VCaP (cell line): Measurements from ENCODE around the gene KRTAP12-4.
"Not testable (repeated sequence)": the region's sequence is repeated elsewhere in the genome, so short reads cannot be mapped to it uniquely, and the experiment has no call there.

Experiments
- H3K27ac ChIP-seq: fragments of 450-650 bp; 2 replicates; pipeline ENCODE4 v1.5.1; 2017
- CTCF ChIP-seq: fragments of 450-650 bp; conservative IDR thresholded peaks from 2 replicates; pipeline ENCODE4 v1.5.1; 2017; ENCODE audit warnings: mild to moderate bottlenecking, moderate library complexity

Gene KRTAP12-4

GRCh38 chr21:44700101-44701022, 45.9 kb upstream of the KRTAP12-4 start:
- TF ChIP-seq CTCF, result no peak
- H3K27ac ChIP-seq, result no peak overlapping the region

GRCh38 chr21:44699502-44700001, 45.1 kb upstream of the KRTAP12-4 start:
- no peak for TF ChIP-seq CTCF

GRCh38 chr21:44697811-44698734, 43.6 kb upstream of the KRTAP12-4 start:
- H3K27ac ChIP-seq, result no peak overlapping the region
- no peak for TF ChIP-seq CTCF

More at GRCh38 chr21:44699502-44700001, 45.1 kb upstream of the KRTAP12-4 start:
- H3K27ac ChIP-seq, result no peak overlapping the region

- not testable (repeated sequence) for H3K27ac ChIP-seq
These were observed 42.8 kb upstream of the KRTAP12-4 start, which contains the start of gene KRTAP10-12 for GRCh38 chr21:44697172-44697810. KRTAP10-12 (plus strand) TSS chr21:44697172; CDS start chr21:44697202, 30 bp downstream.

- TF ChIP-seq CTCF, result no peak
These were observed 42.1 kb upstream of the KRTAP12-4 start for GRCh38 chr21:44696572-44696971.

GRCh38 chr21:44695641-44696040, 41.2 kb upstream of the KRTAP12-4 start:
- TF ChIP-seq CTCF, result no peak

More at GRCh38 chr21:44696572-44696971, 42.1 kb upstream of the KRTAP12-4 start:
- no peak overlapping the region for H3K27ac ChIP-seq

GRCh38 chr21:44695184-44695583, 40.7 kb upstream of the KRTAP12-4 start:
- no peak overlapping the region for H3K27ac ChIP-seq
- no peak for TF ChIP-seq CTCF

More at GRCh38 chr21:44695641-44696040, 41.2 kb upstream of the KRTAP12-4 start:
- no peak overlapping the region for H3K27ac ChIP-seq
